T-cell (primary cell): ENCODE measurements around the gene DTX3L. TPM values are rescaled to one million over a fixed set of nuclear protein-coding genes. Genes with fewer than 3 reads are reported as not detected.
A peak's percentile ranks its signal among the peaks of the same experiment; 100 is the strongest.

Experiments used
- ATAC-seq, 4 experiments: fragments of 200-7000 bp in 3 of 4; fragments of 150-1000 bp in 1 of 4; cut with Tn5 transposase; replicated peaks in 1 of 4; 1 replicate in 3 of 4; 2 replicates in 1 of 4; pipeline ENCODE4 v1.10.0; 2021; ENCODE audit warnings: moderate library complexity in 3 of 4, mild to moderate bottlenecking in 2 of 4, moderate number of reproducible peaks in 1 of 4
- CTCF ChIA-PET, 2 donors: fragments of 300-600 bp; sonication (Branson Sonifier 250); formaldehyde crosslinking; loops; one replicate each; lab custom pipeline; 2022; ENCODE audit warnings: antibody characterized with exemption in 2 of 2; lab: Charles Lee
- POLR2A ChIA-PET, 2 donors: fragments of 300-600 bp; sonication (Branson Sonifier 250); formaldehyde crosslinking; loops; one replicate each; lab custom pipeline; 2022; ENCODE audit warnings: antibody characterized with exemption in 2 of 2; lab: Charles Lee
- DNase-seq, 35 experiments: peaks; one replicate each; pipeline versions ENCODE4 v3.0.0 to v3.0.0-alpha.2; 2013 to 2023
- H3K27ac ChIP-seq: one replicate; pipeline ENCODE4 v1.5.1; 2013; ENCODE audit warnings: low read length
- H3K27me3 ChIP-seq, 2 experiments: replicated peaks in 1 of 2; 1 replicate in 1 of 2; 2 replicates in 1 of 2; pipeline versions ENCODE4 v1.6.1 to v1.7.0; 2013; ENCODE audit warnings: low read length in 1 of 2, mixed read lengths in 1 of 2; ENCODE audit not compliant: control insufficient read depth in 2 of 2, insufficient read depth in 2 of 2; ENCODE audit errors: extremely low read depth in 1 of 2
- H3K36me3 ChIP-seq, 2 donors: 1 replicate in 1 of 2; 2 replicates in 1 of 2; pipeline versions ENCODE4 v1.6.1 to v1.7.0; 2013; ENCODE audit warnings: low read length in 1 of 2; ENCODE audit not compliant: control insufficient read depth in 2 of 2, insufficient read depth in 1 of 2; ENCODE audit errors: extremely low read depth in 1 of 2
- H3K4me1 ChIP-seq, 2 experiments: 1 replicate in 1 of 2; 2 replicates in 1 of 2; pipeline versions ENCODE4 v1.6.1 to v1.7.0; 2013; ENCODE audit warnings: low read length in 2 of 2, mixed read lengths in 1 of 2; ENCODE audit not compliant: insufficient read depth in 2 of 2, control insufficient read depth in 1 of 2; ENCODE audit errors: extremely low read depth in 1 of 2
- H3K4me3 ChIP-seq, 2 donors: 1 replicate in 1 of 2; 2 replicates in 1 of 2; pipeline versions ENCODE4 v1.5.1 to v1.7.0; 2013; ENCODE audit warnings: mild to moderate bottlenecking in 2 of 2, low read length in 1 of 2, moderate library complexity in 1 of 2; ENCODE audit not compliant: control insufficient read depth in 1 of 2; ENCODE audit errors: extremely low read depth in 1 of 2
- H3K9me3 ChIP-seq: 2 replicates; pipeline ENCODE4 v1.7.0; 2013
- H3K27ac Mint-ChIP-seq, 2 donors: one replicate each; pipeline ENCODE4 v1.8.0; 2020 to 2021; ENCODE audit warnings: mild to moderate bottlenecking in 2 of 2, mixed read lengths in 2 of 2
- H3K27me3 Mint-ChIP-seq, 2 donors: one replicate each; pipeline ENCODE4 v1.8.0; 2021 to 2022; ENCODE audit warnings: mixed read lengths in 2 of 2
- H3K36me3 Mint-ChIP-seq: one replicate; pipeline ENCODE4 v1.8.0; 2021; ENCODE audit warnings: mixed read lengths
- H3K4me1 Mint-ChIP-seq, 3 donors: one replicate each; pipeline ENCODE4 v1.8.0; 2020 to 2022; ENCODE audit warnings: mixed read lengths in 3 of 3, mild to moderate bottlenecking in 1 of 3
- H3K4me3 Mint-ChIP-seq, 3 donors: one replicate each; pipeline ENCODE4 v1.8.0; 2020 to 2022; ENCODE audit warnings: mild to moderate bottlenecking in 3 of 3, mixed read lengths in 3 of 3, moderate library complexity in 3 of 3
- H3K9me3 Mint-ChIP-seq, 3 donors: one replicate each; pipeline ENCODE4 v1.8.0; 2020 to 2022; ENCODE audit warnings: mixed read lengths in 3 of 3
- WGBS: methylation state at CpG from one replicate; pipeline ENCODE4 v1.1.5; 2013; ENCODE audit warnings: missing lambda C conversion rate; ENCODE audit not compliant: insufficient coverage; 5-methylcytosine and 5-hydroxymethylcytosine counted together
- total RNA-seq, 35 experiments: library from RNA in 6 of 35; stranded (reverse) in 6 of 35; fragments of 120-200 nt in 1 of 35; gene quantifications; one replicate each; pipeline versions ENCODE4 v1.2.1 to v1.2.4 and lab custom pipeline; 2013 to 2026

Gene DTX3L
- total RNA-seq, 5 donors from 2014 or later (not counting 1 experiment from before 2014, with no cell fraction given), result 35.1 to 56.2 (median 49.8) TPM

DNA sequence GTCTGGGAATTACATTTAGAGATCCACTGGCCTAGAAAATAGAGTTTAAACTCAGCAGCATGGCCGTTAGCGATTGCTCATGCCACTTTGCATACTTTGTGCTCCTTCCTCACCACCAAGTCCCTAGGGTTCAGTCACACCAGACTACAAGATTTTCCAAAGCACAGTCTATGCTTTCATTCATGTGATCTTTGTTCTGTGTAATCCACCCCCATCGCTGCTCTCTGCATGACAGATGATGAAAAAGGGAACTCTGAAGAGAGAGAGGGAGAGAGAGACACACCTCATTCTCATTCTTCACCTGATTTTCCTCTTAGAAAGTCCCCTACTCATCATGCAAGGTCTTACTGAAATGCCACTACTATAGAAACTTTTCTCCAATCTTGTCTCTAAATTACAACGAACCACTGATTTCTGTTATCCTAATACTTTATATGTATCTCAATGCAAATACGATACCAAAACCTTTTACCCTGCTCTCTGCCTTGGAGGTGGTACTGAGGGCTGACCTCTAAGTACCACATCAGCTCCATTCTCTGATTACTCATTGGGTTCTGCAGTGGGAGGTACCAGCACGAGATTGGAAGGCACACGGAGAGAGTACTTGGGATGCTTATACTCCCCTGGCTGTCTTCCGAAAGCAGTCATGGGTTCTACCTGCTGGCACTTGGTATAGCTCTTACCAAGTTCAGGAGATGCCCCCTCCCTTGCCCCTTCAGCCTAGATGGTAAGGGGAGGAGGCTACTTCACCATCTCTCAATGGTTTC, 12.2 kb downstream of the DTX3L start:
- Histone ChIP-seq H3K36me3 (peaks cover 0 to 20% of the 10 kb centered on the region in 2 donors), H3K27me3 (no peaks in the 10 kb centered on the region), H3K4me1 (peaks cover 18 to 22% of the 10 kb centered on the region in 2 experiments), H3K4me3 (no peak overlapping the region), H3K9me3 (no peaks in the 10 kb centered on the region), H3K27ac (peak overlapping the region; percentile 71)
- no peaks in the 10 kb centered on the region for H3K27me3 Mint-ChIP-seq
- H3K4me3 Mint-ChIP-seq, result peak overlapping the region; percentile 10 to 100 (median 97)
- peak overlapping the region; percentile 100 for H3K27ac Mint-ChIP-seq
- DNase-seq (peak in 1 of 35 experiments; percentile 3), ATAC-seq (peak in 1 of 4 experiments; percentile 23)
- ChIA-PET CTCF (interaction anchor here in 1 of 2 donors (0.6 kb wide), 1 partner anchor 12 kb away, joined by 4 read pairs; no protein-coding TSS in a partner anchor), POLR2A (interaction anchor here in 1 of 2 donors (0.7 kb wide), 1 partner anchor 1370 kb away, joined by 6 read pairs; no protein-coding TSS in a partner anchor)
- peaks cover 47 to 79% (median 55%) of the 10 kb centered on the region in 3 donors for H3K4me1 Mint-ChIP-seq
- peaks cover 0 to 3% (median 3%) of the 10 kb centered on the region in 3 donors for H3K9me3 Mint-ChIP-seq
- 72% methylated on average over 2 of the region's 8 CpGs for WGBS
- peaks cover 27% of the 10 kb centered on the region for H3K36me3 Mint-ChIP-seq

DNA sequence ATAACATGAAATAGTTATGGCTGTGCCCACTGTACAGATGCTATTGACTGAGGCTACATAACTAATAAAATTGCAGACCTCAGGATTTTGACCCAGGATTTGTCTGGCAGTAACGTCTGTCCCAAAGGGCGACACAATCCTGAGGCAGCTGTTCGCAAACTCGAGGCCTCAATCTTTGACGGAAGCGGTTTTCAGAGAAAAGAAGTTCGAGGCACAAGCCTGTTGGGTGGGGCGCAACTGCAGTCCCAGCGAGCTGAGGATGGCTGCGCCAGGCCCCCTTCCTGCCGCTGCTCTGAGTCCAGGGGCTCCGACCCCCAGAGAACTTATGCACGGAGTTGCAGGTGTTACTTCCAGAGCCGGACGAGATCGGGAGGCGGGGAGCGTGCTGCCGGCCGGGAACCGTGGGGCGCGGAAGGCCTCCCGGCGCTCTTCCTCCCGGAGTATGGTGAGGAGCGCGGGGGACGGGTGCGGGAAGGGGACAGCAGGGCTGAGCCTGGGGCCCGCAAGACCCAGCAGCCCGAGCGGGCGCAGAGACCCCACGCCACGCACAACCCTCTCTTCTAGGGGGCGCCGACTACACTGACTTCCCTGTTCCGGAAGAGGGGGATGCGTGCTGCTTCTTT, 13.4 kb downstream of the DTX3L start, which contains the start of gene PARP15:
TSS of gene PARP15 (plus strand) at position 242 of the 623 bp plus-strand sequence. CDS start at position 260, 18 bp downstream.
- H3K4me1 Mint-ChIP-seq, result peaks cover 47 to 81% (median 57%) of the 10 kb centered on the region in 3 donors
- WGBS, result 2% methylated on average over 24 of the region's 40 CpGs
- peaks cover 0 to 14% of the 10 kb centered on the region in 2 donors for H3K36me3 ChIP-seq
- H3K4me1 ChIP-seq, result peaks cover 18 to 22% of the 10 kb centered on the region in 2 experiments
- H3K27me3 Mint-ChIP-seq, result no peaks in the 10 kb centered on the region
- ATAC-seq (peak; percentile 76 to 84 (median 80)), DNase-seq (peak in 34 of 35 experiments; percentile 13 to 64 (median 34))
- peaks cover 2 to 12% (median 4%) of the 10 kb centered on the region in 3 donors for H3K9me3 Mint-ChIP-seq
- peak within 1 kb of the TSS; percentile 97 to 100 (median 99) for H3K4me3 Mint-ChIP-seq
- no peaks in the 10 kb centered on the region for H3K9me3 ChIP-seq
- H3K4me3 ChIP-seq, result peak within 1 kb of the TSS; percentile 67 to 92
- CTCF ChIA-PET, result interaction anchor here in 1 of 2 donors (1.4 kb wide), 1 partner anchor 102 kb away, joined by 9 read pairs; no protein-coding TSS in a partner anchor
- H3K27me3 ChIP-seq, result no peaks in the 10 kb centered on the region
- H3K36me3 Mint-ChIP-seq, result peaks cover 32% of the 10 kb centered on the region
- H3K27ac ChIP-seq, result peak within 1 kb of the TSS; percentile 71
- H3K27ac Mint-ChIP-seq, result peak within 1 kb of the TSS; percentile 100
- POLR2A ChIA-PET, result interaction anchor here in 1 of 2 donors (0.7 kb wide), 1 partner anchor 127 kb away, joined by 5 read pairs; no protein-coding TSS in a partner anchor

DNA sequence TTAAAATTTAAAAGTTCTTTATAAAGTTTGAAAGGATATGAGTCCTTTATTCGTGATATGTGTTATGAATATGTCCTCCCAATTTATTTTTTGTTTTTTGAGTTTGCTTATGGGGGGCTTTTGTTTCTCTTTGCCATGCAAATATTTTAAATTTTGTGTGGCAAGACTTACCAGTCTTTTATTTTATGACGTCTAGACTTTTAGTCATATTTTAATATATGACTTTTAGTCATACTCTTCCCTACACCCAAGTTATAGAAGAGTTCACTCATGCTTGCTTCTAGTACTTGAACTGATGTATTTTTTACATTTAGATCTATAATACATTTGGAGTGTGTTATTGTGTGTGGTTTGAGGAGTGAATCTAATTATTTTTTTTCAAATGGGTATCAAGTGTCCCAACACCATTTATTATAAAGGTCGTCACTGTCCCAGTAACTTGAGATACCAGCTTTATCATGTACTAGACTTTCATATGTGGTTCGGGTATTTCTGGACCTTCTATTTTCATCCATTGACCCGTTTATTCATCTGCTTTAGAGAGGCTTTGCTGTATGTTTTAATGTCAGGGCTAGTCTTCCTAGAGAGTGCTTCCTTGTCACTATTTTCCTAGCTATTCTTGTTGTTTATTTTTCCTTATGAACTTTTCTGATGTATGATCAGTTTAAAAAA, 14.1 kb downstream of the DTX3L start:
- Histone ChIP-seq H3K36me3 (peaks cover 0 to 9% of the 10 kb centered on the region in 2 donors), H3K4me1 (peaks cover 16 to 17% of the 10 kb centered on the region in 2 experiments), H3K4me3 (peak overlapping the region; percentile 67 to 92), H3K27me3 (no peaks in the 10 kb centered on the region), H3K27ac (peak overlapping the region; percentile 71), H3K9me3 (no peaks in the 10 kb centered on the region)
- Mint-ChIP-seq H3K27ac (peak overlapping the region; percentile 100), H3K4me1 (peaks cover 40 to 78% (median 50%) of the 10 kb centered on the region in 3 donors), H3K36me3 (peaks cover 31% of the 10 kb centered on the region), H3K27me3 (no peaks in the 10 kb centered on the region), H3K4me3 (peak overlapping the region; percentile 97 to 100 (median 99)), H3K9me3 (peaks cover 5 to 16% (median 7%) of the 10 kb centered on the region in 3 donors)
- DNase-seq, result no peak
- WGBS, result no CpG with 5 or more reads among the region's 5 CpGs
- ChIA-PET POLR2A (interaction anchor here in 1 of 2 donors (0.6 to 0.7 kb wide), 3 partner anchors 21 to 163 kb away, joined by 3 to 5 read pairs (median 3); partner anchors contain the start of gene WDR5B), CTCF (interaction anchor here (0.6 to 2.1 kb wide), 7 partner anchors 10 to 1457 kb away, joined by 3 to 9 read pairs (median 4); partner anchors contain the start of genes DTX3L (in 1 of the 2) and PARP9 (in 1 of the 2))
- ATAC-seq, result no peak

DNA sequence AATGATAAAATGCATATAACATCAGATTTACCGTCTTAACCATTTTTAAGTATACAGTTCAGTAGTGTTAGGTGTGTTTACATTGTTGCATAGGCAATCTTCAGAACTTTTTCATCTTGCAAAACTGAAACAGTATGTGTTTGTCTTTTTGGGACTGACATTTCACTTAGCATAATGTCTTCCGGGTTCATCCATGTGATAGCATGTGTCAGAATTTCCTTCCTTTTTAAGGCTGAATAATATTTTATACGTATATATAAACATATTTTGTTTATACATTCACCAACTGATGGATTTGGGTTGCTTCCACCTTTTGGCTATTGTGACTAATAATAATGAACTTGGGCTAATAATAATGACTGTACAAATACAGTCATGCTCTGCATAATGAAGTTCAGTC, 16.3 kb downstream of the DTX3L start:
- H3K4me3 ChIP-seq, result no peak overlapping the region
- no peak overlapping the region for H3K4me3 Mint-ChIP-seq
- no peak for ATAC-seq
- H3K27me3 ChIP-seq, result no peaks in the 10 kb centered on the region
- POLR2A ChIA-PET, result no interaction called here
- no peaks in the 10 kb centered on the region for H3K27me3 Mint-ChIP-seq
- WGBS, result no CpG with 5 or more reads among the region's 3 CpGs
- peaks cover 7 to 16% (median 10%) of the 10 kb centered on the region in 3 donors for H3K9me3 Mint-ChIP-seq
- H3K27ac Mint-ChIP-seq, result no peak overlapping the region
- DNase-seq, result no peak
- H3K36me3 ChIP-seq, result peaks cover 0 to 7% of the 10 kb centered on the region in 2 donors
- peaks cover 40% of the 10 kb centered on the region for H3K36me3 Mint-ChIP-seq
- CTCF ChIA-PET, result interaction anchor here (0.6 to 2.1 kb wide), 3 partner anchors 16 to 168 kb away, joined by 3 to 8 read pairs (median 3); partner anchors contain the start of genes DTX3L (in 1 of the 2) and PARP9 (in 1 of the 2)
- no peak overlapping the region for H3K27ac ChIP-seq
- peaks cover 13 to 15% of the 10 kb centered on the region in 2 experiments for H3K4me1 ChIP-seq
- H3K4me1 Mint-ChIP-seq, result peaks cover 33 to 69% (median 40%) of the 10 kb centered on the region in 3 donors
- H3K9me3 ChIP-seq, result no peaks in the 10 kb centered on the region

DNA sequence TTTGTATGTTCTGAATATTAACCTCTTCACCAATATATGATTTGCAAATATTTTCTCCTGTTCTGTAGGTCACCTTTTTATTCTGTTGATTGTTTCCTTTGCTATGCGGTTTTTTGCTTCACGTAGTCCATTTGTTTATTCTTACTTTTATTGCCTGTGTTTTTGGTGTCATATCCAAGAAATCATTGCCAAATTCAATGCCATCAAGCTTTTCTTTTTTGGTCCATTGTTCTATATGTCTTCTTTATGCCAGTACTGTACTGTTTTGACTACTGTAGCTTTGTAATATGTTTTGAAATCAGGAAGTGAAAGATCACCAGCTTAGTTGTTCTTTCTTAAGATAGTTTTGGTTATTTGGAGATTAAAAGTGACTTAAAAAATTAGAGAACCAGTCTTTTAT, 17.5 kb downstream of the DTX3L start:
- Histone ChIP-seq H3K36me3 (peaks cover 0 to 7% of the 10 kb centered on the region in 2 donors), H3K27ac (no peak overlapping the region), H3K4me3 (no peak overlapping the region), H3K4me1 (peaks cover 8 to 10% of the 10 kb centered on the region in 2 experiments), H3K9me3 (no peaks in the 10 kb centered on the region), H3K27me3 (no peaks in the 10 kb centered on the region)
- CTCF ChIA-PET, result interaction anchor here in 1 of 2 donors (0.7 kb wide), 1 partner anchor 19 kb away, joined by 3 read pairs; no protein-coding TSS in a partner anchor
- Mint-ChIP-seq H3K27ac (peak overlapping the region in 1 of 2 donors; percentile 70), H3K9me3 (peaks cover 7 to 16% (median 10%) of the 10 kb centered on the region in 3 donors), H3K36me3 (peaks cover 46% of the 10 kb centered on the region), H3K4me1 (peaks cover 31 to 66% (median 44%) of the 10 kb centered on the region in 3 donors), H3K27me3 (no peaks in the 10 kb centered on the region), H3K4me3 (no peak overlapping the region)
- DNase-seq (no peak), ATAC-seq (no peak)
- POLR2A ChIA-PET, result interaction anchor here in 1 of 2 donors (0.6 kb wide), 1 partner anchor 63 kb away, joined by 3 read pairs; no protein-coding TSS in a partner anchor
- WGBS, result no CpG with 5 or more reads among the region's 2 CpGs
